ENCODE measurements around the gene E2F8.
A peak's percentile ranks its signal among the peaks of the same experiment; 100 is the strongest.
"Not testable (repeated sequence)": the region's sequence is repeated elsewhere in the genome, so short reads cannot be mapped to it uniquely, and the experiment has no call there.

E2F8 gene

DNA sequence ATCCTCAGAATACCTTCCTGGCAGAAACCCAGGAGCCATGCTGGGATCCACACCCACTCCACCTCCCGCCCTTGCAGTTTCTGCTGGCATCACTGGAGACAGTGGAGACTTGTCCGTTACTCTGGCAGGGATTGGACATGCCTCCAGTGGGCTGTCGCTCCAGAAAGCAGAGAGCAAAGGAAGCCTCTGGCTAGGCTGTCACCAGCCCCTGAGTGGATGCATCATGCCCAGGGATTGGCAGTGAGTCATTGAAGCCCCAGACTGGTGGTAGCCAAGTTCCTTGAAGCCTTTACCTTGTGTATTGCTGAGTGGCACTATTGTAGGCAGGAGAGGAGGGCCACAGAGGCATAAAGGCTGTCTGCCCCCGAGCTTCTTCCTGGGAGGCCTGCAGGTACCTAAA is 34.8 kb upstream of the E2F8 start:
- Histone ChIP-seq H3K4me3 (ENCODE audit: low read length) (no peak overlapping the region), H3K9ac (ENCODE audit: low read depth, low read length) (no peak overlapping the region), H3K9me3 (ENCODE audit: insufficient read depth, low read depth, low read length) (no peaks in the 10 kb centered on the region), H3K27ac (ENCODE audit: low read length) (no peak overlapping the region), H3K27me3 (ENCODE audit: insufficient read depth, low read length) (no peaks in the 10 kb centered on the region), H3K36me3 (ENCODE audit: insufficient read depth, low read depth, low read length) (no peaks in the 10 kb centered on the region), H3K4me1 (ENCODE audit: insufficient read depth, low read length) (peaks cover 9% of the 10 kb centered on the region; the same call in 1 of the 2 replicates)

DNA sequence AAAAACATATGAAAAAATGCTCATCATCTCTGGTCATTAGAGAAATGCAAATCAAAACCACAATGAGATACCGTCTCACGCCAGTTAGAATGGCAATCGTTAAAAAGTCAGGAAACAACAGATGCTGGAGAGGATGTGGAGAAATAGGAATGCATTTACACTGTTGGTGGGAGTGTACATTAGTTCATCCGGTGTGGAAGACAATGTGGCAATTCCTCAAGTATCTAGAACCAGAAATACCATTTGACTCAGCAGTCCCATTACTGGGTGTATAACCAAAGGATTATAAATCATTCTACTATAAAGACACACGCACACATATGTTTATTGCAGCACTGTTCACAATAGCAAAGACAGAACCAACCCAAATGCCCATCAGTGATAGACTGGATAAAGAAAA is 32.5 kb upstream of the E2F8 start:
- H3K9ac ChIP-seq (ENCODE audit: low read depth, low read length); H3K27me3 ChIP-seq (ENCODE audit: insufficient read depth, low read length); H3K36me3 ChIP-seq (ENCODE audit: insufficient read depth, low read depth, low read length); H3K4me1 ChIP-seq (ENCODE audit: insufficient read depth, low read length); H3K9me3 ChIP-seq (ENCODE audit: insufficient read depth, low read depth, low read length); H3K27ac ChIP-seq (ENCODE audit: low read length); H3K4me3 ChIP-seq (ENCODE audit: low read length): not testable (repeated sequence)

DNA sequence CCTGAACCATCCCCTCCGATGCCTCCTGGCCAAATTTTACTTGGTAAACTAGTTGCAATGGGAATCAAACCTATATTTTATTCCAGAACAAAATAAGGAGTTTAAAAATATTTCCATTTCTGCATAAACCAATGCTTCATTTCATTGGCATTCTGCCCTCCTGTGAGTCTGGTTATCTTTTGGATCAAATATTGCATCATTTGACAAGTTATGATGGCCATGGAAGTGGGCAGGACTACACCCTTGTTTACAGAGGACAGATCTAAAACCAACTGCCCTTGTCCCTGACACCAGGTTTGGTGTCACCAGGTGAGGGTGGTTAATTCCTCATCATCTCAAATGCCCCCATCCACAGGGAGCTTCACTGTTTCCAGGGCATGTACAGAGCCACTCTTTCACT is 28.2 kb upstream of the E2F8 start:
- Histone ChIP-seq H3K27me3 (ENCODE audit: insufficient read depth, low read length) (no peaks in the 10 kb centered on the region), H3K9ac (ENCODE audit: low read depth, low read length) (no peak overlapping the region), H3K4me3 (ENCODE audit: low read length) (no peak overlapping the region)

DNA sequence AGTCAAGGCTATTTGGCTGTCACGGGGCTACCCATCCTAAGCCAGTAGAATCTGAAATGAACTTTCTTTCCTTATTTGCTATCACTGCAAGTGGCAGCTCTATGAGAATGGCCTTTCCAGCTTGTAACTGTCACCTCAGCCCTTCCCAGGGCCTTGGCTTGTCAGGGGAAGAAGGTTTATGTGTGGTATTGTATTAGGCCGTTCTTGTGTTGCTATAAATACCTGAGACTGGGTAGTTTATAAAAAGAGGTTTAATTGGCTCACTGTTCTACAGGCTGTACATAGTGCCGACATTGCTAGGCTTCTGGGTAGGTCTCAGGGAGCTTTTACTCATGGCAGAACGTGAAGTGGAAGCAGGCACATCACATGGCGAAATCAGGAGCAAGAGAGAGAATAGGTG is 26.8 kb upstream of the E2F8 start:
- no peaks in the 10 kb centered on the region for H3K27me3 ChIP-seq (ENCODE audit: insufficient read depth, low read length)

More for the DNA sequence above, 28.2 kb upstream of the E2F8 start:
- no peak overlapping the region for H3K27ac ChIP-seq (ENCODE audit: low read length)
- H3K36me3 ChIP-seq (ENCODE audit: insufficient read depth, low read depth, low read length): no peaks in the 10 kb centered on the region
- H3K9me3 ChIP-seq (ENCODE audit: insufficient read depth, low read depth, low read length): no peaks in the 10 kb centered on the region
- no peaks in the 10 kb centered on the region for H3K4me1 ChIP-seq (ENCODE audit: insufficient read depth, low read length)

DNA sequence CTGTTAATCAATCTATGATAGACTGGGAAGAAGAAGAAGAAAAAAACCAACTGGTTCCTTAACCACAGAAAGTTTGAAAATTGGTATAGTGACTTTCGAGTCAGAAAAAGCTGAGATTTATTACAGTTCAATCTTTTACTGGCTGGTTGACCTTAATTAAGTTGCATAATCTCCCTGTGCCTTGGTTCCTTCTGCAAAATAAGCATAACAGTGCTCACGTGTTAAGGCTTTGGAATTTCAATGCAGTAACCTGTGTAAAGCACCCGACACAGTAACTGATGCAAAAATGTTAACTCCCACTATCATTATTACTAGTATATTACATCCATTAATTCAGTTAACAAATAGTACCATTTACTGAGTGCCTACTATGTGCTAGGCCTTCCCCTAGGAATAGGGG is 22.6 kb upstream of the E2F8 start:
- H3K27ac ChIP-seq (ENCODE audit: low read length): no peak overlapping the region

More for the DNA sequence above, 26.8 kb upstream of the E2F8 start:
- Histone ChIP-seq H3K36me3 (ENCODE audit: insufficient read depth, low read depth, low read length) (no peaks in the 10 kb centered on the region), H3K4me1 (ENCODE audit: insufficient read depth, low read length) (peaks cover 10% of the 10 kb centered on the region; the same call in 1 of the 2 replicates), H3K27ac (ENCODE audit: low read length) (no peak overlapping the region), H3K4me3 (ENCODE audit: low read length) (no peak overlapping the region), H3K9ac (ENCODE audit: low read depth, low read length) (no peak overlapping the region), H3K9me3 (ENCODE audit: insufficient read depth, low read depth, low read length) (no peaks in the 10 kb centered on the region)

DNA sequence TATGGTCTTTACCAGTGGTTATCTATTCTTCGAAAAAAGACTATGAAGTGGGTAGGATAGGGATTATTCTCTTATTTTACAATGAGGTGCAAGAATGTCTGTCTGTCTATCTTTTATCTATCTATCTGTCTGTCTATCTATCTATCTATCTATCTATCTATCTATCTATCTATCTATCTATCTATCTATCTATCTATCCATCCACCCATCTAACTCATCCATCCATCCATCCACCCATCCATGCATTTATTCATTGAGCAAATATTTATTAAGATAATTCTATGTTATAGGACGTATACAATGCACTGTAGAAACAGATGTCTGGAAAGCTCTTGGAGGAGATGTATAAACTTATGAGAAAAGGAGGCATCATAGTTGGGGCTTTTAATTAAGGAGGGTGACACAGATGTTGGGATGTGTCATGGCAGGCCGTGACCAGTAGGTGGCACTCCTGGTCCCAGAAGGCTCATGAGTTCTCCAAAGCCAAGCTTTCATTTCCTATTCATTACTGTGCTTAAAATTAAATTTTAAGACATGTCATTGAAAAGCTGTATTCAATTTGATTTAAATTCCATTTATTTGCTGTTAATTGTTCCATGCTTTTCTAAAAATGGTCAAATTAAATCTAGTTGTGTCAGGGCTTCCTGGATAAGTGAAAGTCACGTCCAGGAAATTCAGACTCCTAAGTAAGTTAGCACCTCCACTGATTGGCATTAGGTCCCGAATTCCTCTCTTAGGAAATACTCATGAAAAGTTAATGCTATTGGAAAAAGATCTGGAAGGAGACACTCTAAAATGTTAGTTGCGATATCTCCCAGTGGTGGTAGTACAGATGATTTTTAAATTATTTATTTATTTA is 19.0 kb upstream of the E2F8 start:
- no peaks in the 10 kb centered on the region for H3K27me3 ChIP-seq (ENCODE audit: insufficient read depth, low read length)
- no peak overlapping the region for H3K9ac ChIP-seq (ENCODE audit: low read depth, low read length)
- peaks cover 12% of the 10 kb centered on the region; the same call in 1 of the 2 replicates for H3K4me1 ChIP-seq (ENCODE audit: insufficient read depth, low read length)
- no peaks in the 10 kb centered on the region for H3K36me3 ChIP-seq (ENCODE audit: insufficient read depth, low read depth, low read length)
- no peak overlapping the region for H3K27ac ChIP-seq (ENCODE audit: low read length)
- no peak overlapping the region for H3K4me3 ChIP-seq (ENCODE audit: low read length)
- H3K9me3 ChIP-seq (ENCODE audit: insufficient read depth, low read depth, low read length): no peaks in the 10 kb centered on the region

More for the DNA sequence above, 22.6 kb upstream of the E2F8 start:
- H3K27me3 ChIP-seq (ENCODE audit: insufficient read depth, low read length): no peaks in the 10 kb centered on the region
- no peaks in the 10 kb centered on the region for H3K36me3 ChIP-seq (ENCODE audit: insufficient read depth, low read depth, low read length)
- H3K9me3 ChIP-seq (ENCODE audit: insufficient read depth, low read depth, low read length): no peaks in the 10 kb centered on the region
- peaks cover 12% of the 10 kb centered on the region; the same call in 1 of the 2 replicates for H3K4me1 ChIP-seq (ENCODE audit: insufficient read depth, low read length)
- H3K9ac ChIP-seq (ENCODE audit: low read depth, low read length): 0 out of 2 replicates have a peak overlapping the region, but pooled peaks have one; percentile 6
- no peak overlapping the region for H3K4me3 ChIP-seq (ENCODE audit: low read length)

DNA sequence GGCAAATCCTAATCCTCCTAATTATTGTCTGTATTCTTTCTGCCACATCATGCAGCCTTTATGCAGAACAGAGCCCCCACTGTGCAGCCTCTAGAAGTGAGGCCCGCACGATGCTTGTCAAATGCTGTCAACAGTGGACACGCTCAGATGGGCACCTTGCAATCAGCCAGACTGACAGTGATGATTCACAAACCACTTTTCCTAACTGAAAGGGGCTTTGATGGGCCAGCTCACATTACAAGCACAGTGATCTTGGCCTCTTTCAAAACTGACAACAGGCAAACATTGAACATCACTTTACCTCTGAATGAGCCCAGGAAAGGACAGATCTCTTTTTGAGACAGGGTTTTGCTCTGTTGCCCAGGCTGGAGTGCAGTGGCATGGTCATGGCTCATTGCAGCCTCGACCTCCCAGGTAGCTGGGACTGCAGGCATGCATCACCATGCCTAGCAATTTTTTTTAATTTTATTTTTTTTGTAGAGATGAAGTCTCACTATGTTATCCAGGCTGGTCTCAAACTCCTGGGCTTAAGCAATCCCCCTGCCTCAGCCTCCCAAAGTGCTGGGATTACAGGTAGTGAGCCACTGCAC is 18.0 kb upstream of the E2F8 start:
- Histone ChIP-seq H3K4me1 (ENCODE audit: insufficient read depth, low read length) (peaks cover 12% of the 10 kb centered on the region; the same call in 1 of the 2 replicates), H3K4me3 (ENCODE audit: low read length) (no peak overlapping the region), H3K36me3 (ENCODE audit: insufficient read depth, low read depth, low read length) (no peaks in the 10 kb centered on the region), H3K9me3 (ENCODE audit: insufficient read depth, low read depth, low read length) (no peaks in the 10 kb centered on the region), H3K27me3 (ENCODE audit: insufficient read depth, low read length) (no peaks in the 10 kb centered on the region), H3K9ac (ENCODE audit: low read depth, low read length) (no peak overlapping the region), H3K27ac (ENCODE audit: low read length) (no peak overlapping the region)

DNA sequence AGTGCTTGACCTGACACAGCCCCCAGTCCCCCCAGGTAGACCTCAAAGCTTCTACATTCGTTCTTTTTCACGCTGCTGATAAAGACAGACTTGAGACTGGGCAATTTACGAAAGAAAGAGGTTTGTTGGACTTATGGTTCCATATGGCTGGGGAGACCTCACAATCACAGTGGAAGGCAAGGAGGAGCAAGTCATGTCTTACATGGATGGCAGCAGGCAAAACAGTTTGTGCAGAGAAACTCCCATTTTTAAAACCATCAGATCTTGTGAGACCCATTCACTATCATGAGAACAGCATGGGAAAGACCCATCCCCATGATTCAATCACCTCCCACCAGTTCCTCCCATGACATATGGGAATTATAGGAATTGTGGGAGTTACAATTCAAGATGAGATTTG is 13.7 kb upstream of the E2F8 start:
- not testable (repeated sequence) for H3K4me3 ChIP-seq (ENCODE audit: low read length); H3K9ac ChIP-seq (ENCODE audit: low read depth, low read length); H3K9me3 ChIP-seq (ENCODE audit: insufficient read depth, low read depth, low read length); H3K4me1 ChIP-seq (ENCODE audit: insufficient read depth, low read length); H3K27ac ChIP-seq (ENCODE audit: low read length); H3K27me3 ChIP-seq (ENCODE audit: insufficient read depth, low read length); H3K36me3 ChIP-seq (ENCODE audit: insufficient read depth, low read depth, low read length)

DNA sequence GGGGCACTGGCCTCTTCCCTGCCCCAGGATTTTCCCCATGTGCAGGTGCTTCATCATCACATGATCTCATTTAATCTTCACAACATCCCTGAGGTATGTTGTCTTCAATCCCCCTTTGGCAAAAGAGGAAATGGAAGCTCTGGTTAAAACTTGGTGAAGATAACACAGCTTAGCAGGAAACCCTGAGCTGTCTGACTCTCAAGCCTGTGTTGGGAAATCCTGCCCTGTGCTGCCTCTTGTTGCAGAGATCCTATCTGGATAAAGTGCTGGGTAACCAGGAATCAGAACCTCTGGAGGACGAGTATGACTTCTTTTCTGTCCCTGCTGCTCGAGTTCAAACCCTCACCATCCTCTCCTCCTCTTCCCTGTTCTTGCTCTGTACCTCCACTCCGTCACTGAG is 13.1 kb upstream of the E2F8 start:
- H3K9ac ChIP-seq (ENCODE audit: low read depth, low read length): no peak overlapping the region
- H3K4me1 ChIP-seq (ENCODE audit: insufficient read depth, low read length): no peaks in the 10 kb centered on the region
- no peaks in the 10 kb centered on the region for H3K27me3 ChIP-seq (ENCODE audit: insufficient read depth, low read length)
- no peak overlapping the region for H3K4me3 ChIP-seq (ENCODE audit: low read length)
- H3K36me3 ChIP-seq (ENCODE audit: insufficient read depth, low read depth, low read length): no peaks in the 10 kb centered on the region
- peaks cover 8% of the 10 kb centered on the region; the same call in 1 of the 2 replicates for H3K9me3 ChIP-seq (ENCODE audit: insufficient read depth, low read depth, low read length)
- no peak overlapping the region for H3K27ac ChIP-seq (ENCODE audit: low read length)

DNA sequence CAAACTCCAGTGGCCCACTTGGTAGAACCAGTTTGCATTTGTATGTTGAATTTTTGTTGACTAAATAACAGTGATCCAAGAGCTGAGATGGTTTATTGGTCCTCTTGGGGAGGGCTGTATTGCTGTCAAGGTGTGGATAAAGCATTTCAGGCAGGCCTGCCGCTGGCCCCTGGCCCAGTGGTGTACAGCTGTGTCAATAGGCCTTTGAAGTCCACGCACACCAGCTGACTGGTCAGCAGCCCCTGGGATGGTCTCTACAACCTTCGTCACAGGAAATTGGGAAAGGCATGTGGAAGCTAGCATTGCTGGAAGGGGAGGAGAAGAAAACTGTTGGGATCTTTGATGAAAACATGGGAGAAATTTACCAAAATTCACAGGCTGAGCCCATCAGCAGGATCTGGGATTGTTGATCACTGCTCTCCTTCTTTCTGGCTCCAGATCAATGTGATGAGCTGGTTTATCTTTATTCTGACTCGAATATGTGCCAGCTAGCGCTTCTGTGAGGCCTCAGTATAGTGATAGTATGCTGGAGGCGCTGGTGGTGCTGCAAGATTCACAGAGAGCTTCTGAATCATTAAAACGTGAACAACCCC is 12.5 kb upstream of the E2F8 start:
- Histone ChIP-seq H3K4me3 (ENCODE audit: low read length) (no peak overlapping the region), H3K36me3 (ENCODE audit: insufficient read depth, low read depth, low read length) (no peaks in the 10 kb centered on the region), H3K9me3 (ENCODE audit: insufficient read depth, low read depth, low read length) (peaks cover 11% of the 10 kb centered on the region), H3K27me3 (ENCODE audit: insufficient read depth, low read length) (no peaks in the 10 kb centered on the region), H3K9ac (ENCODE audit: low read depth, low read length) (no peak overlapping the region), H3K4me1 (ENCODE audit: insufficient read depth, low read length) (no peaks in the 10 kb centered on the region), H3K27ac (ENCODE audit: low read length) (no peak overlapping the region)

DNA sequence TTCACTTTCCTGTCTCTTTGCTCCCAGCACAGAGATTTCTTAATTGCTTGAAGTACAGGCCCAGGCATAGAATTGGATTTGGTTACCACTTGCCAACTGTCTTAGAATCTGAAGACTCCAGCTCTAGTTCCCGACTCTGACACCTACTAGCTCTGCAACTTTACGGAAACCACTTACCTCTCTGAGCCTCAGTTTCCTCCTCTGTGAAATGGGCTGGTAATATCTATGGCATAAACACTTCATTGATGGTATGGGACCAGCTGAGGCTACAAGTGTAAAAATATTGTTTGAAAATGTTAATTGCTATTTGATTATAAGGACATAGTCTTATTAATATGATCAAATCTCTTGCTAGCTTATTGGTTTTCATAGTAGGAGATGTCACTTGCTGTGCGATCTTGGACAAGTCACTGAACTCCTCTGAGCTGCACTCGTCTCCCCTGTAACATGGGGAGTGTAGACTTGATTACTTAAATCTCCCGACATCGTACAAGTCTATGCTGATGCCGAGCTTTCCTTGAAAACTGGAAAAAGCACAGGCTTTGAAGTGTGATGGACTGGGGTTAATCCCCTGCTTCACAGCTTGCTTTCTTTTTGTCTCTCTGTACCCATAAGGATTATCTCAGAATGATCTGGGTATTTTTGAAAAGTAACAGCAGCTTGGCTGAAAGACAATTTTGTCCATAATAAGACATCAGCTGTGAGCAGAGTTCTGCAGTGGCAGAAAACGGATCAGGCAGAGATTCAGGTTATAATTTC is 11.8 kb upstream of the E2F8 start:
- H3K36me3 ChIP-seq (ENCODE audit: insufficient read depth, low read depth, low read length): no peaks in the 10 kb centered on the region
- H3K4me1 ChIP-seq (ENCODE audit: insufficient read depth, low read length): no peaks in the 10 kb centered on the region
- H3K4me3 ChIP-seq (ENCODE audit: low read length): no peak overlapping the region
- H3K9me3 ChIP-seq (ENCODE audit: insufficient read depth, low read depth, low read length): peaks cover 11% of the 10 kb centered on the region
- H3K27me3 ChIP-seq (ENCODE audit: insufficient read depth, low read length): no peaks in the 10 kb centered on the region
- H3K27ac ChIP-seq (ENCODE audit: low read length): no peak overlapping the region
- H3K9ac ChIP-seq (ENCODE audit: low read depth, low read length): no peak overlapping the region

Data from iPS-20b (cell line).